SK-N-DZ (cell line): ENCODE measurements around the gene PRKCB.

Experiments used
- DNase-seq: peaks from one replicate; pipeline ENCODE4 v3.0.0-alpha.2; 2015; ENCODE audit warnings: low spot score

PRKCB gene

GRCh38 chr16:23865853-23866252 lies 30.1 kb downstream of the PRKCB start:
- DNase-seq = no peak

DNA sequence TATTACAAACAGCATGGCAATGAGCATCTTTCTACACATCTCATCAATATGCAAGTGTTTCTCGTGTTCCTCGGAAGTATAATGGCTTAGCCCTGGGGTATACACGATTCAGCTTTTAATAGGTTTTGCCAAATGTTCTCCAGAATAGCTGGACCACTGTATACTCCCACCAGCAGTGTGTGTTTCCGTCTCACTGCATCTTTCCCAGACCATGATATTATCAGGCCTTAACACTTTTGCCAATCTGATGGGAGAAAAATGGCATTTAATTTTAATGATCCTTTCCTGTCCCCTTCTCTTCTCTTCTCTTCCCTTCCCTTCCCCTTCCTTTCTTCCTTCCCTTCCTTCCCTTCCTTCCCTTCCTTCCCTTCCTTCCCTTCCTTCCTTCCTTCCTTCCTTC lies 30.8 kb downstream of the PRKCB start:
- DNase-seq = no peak

DNA sequence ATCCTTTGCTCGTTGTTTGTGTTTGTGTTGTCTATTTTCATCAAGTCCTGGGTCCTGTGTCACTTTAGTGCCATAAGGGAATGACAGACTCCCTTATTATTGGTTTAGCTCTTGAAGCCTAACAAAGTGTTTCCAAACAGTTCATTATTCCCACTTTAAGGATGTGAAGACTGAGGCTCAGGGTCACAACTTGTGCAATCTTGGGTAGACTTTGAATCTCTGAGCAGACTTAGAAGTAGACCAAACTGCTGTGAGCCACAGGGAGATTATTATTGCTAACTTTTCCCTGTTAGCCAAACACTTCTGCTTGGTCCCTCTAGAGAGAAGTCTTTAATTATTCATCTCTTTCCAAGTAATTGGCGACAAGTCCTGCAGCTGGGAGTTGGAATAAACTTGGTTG lies 31.8 kb downstream of the PRKCB start:
- DNase-seq = no peak

DNA sequence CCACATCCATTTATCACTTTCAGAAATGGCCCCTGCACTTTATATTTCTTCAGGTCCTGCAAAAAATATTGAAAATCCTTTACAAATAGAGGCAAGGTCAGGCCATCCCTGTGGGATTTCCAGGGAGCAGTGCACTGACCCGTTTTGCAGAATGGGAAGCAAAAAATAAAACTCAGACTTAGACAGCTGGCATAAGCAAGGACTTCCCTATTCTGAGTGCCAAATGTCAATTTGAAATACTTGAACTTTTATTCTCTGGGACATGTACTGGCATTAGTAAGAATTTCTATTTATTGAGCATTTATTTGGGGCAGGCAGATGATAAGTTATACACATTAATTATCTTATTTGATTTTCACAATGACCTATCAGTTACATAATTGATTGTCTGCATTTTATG lies 32.4 kb downstream of the PRKCB start:
- DNase-seq = no peak

- no peak for DNase-seq
Observed at GRCh38 chr16:23869052-23869451, 33.3 kb downstream of the PRKCB start.

DNA sequence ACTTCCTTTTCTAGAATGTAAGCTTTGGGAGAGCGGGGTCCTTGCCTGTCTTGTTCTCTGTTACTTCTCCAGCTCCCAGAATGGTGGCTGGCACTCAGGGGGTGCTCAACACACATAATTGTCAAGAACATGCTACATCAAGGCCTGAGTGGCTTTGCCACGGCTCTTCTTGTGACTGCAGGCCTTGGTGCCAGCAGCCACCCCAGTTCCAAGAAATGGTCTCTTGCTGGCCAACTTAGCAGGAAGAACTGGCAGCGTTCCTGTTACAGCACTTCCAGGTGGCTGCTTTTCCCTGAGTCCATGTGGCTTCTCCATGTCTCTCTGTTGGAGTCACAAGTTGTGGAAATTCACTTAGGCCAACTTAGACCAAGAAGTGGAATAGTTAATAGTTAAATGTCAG lies 36.1 kb downstream of the PRKCB start:
- DNase-seq = no peak

DNA sequence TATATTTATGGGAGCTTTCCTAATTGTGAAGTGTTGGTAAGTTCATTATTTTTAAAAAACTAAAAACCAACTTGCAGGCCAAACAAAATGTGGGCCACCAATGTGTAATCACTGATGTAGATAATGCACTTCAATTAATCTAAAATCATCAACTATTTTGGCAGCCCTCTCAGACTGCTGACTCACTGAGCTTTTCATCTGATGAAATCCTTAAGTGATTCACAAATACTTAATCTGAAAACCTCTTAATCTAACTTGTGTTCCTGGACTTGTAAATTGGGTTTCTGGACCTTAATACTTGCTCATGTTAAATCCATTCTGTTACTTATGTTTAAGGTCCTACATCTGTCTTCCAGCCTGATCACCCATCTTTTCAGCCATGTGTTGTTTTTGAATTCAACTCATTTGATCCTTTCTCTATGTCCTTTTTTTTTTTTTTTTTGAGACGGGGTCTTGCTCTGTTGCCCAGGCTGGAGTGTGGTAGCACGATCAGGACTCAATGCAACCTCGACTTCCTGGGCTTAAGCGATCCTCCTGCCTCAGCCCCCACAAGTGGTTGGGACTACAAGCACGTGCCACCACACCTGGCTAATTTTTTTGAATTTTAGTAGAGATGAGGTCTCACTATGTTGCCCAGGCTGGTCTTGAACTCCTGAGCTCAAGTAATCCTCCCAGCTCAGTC lies 39.0 kb downstream of the PRKCB start:
- no peak for DNase-seq

DNA sequence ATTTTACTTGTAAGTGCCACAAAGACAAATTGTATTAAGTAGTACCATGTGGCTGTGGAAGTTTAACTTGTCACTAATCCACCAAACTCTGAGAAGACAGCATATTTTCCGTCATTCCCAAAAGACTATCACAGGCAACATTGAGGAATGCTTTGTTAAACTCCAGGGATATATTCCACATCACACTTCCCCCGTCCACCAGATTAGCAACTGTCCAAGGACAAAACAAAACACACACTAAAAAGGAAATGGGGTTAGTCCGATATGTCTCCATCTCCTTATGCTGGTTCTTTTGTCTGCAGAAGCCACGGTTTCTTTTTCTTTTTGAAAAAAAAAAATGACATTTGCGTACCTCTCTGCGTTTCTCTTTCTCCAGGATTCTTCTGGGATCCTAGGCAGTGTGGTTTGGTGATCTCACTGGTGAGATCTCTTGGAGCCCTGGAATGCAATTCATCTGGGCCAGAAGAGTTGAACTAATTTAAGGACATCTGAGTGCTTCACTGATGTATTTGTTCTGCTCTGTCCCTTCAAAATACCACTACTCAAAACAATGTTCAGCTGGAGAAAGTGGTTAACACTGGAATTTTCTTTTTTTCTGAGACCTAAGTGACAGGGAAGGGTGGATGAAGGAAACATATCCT lies 40.6 kb downstream of the PRKCB start:
- no peak for DNase-seq

DNA sequence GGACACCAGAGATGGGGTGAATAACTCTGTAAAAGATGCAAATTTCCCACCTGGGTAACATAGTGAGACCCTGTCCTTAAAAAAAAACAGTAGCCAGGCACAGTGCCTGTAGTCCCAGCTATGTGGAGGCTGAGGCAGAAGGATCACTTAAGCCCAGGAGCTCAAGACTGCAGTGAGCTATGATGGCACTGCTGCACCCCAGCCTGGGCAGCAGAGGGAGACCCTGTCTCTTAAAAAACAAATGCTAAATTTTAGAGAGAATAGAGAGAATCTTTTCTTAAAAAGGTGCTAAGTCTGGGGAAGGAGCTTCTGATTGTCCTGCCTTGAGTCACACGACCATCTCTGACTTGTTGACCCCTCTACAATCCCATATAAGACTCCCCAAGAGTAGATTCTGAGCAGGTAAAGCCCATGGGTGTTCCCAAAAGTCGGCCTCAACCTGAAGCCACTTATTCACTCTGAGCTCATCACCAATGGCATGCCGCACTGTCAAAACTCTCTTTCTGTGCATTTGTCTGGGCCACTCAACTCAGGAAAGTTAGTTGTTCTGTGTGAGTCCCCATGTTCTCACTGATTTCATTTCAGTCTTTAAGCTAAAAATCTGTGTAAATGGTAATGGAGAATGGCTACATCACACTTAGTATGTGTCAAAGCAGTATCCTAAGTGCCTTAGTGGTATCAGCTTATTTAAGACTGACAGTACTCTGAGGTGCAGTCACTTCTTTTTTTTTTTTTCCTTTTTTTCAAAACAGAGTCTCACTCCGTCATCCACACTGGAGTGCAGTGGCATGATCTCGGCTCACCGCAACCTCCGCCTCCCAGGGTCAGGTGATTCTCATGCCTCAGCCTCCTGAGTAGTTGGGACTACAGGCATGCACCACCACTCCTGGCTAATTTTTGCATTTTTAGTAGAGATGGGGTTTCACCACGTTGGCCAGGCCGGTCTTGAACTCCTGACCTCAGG lies 41.6 kb downstream of the PRKCB start:
- DNase-seq = no peak

DNA sequence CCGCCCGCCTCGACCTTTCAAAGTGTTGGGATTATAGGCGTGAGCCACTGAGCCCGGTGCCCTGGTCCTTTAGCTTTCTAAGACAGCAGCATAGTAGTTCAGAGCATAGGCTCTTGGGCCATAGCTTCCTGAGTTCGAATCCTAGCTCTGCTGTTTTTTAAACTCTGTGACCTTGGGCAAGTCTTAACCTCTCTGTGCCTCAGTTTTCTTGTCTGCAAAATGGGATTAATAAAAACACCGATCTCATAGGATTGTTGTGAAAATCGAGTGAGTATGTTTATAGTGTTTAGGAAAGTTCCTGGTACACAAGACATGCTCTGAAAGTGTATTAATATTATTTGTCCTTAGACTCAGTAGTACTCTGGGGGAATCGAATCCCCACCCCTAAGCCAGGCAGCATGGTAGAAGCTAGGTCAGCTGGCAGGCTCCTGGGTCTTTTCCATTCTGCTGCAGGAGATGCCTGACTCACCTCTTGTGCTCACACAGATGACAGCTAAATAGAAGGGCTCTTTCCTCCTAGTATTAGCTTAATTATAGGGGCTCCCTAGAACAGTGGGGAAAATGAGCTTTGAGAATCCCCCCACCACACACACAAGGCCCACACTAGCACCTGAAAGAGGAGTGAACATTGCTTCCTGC lies 44.1 kb downstream of the PRKCB start:
- DNase-seq = no peak

DNA sequence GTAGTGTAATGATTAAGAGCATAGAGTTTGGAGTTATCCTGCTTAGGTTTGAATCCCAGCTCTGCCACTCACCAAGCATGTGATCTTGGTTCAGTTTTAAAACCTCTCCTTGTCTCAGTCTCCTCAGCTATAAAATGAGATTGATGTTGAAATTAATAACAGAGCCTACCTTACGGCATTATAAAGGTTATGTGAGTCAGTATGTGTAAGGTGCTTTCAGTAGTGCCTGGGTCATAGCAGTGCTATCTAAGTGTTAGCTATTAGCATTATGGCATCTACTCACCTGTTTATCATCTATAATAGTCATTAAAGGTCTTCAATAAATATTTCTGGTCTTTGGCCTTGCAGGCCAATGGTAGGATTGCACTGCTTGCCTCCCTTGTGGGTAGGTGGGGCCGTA lies 53.4 kb downstream of the PRKCB start:
- no peak for DNase-seq

- no peak for DNase-seq
Observed at GRCh38 chr16:23893986-23894385, 58.2 kb downstream of the PRKCB start.

GRCh38 chr16:23895052-23895451 lies 59.3 kb downstream of the PRKCB start:
- no peak for DNase-seq

DNA sequence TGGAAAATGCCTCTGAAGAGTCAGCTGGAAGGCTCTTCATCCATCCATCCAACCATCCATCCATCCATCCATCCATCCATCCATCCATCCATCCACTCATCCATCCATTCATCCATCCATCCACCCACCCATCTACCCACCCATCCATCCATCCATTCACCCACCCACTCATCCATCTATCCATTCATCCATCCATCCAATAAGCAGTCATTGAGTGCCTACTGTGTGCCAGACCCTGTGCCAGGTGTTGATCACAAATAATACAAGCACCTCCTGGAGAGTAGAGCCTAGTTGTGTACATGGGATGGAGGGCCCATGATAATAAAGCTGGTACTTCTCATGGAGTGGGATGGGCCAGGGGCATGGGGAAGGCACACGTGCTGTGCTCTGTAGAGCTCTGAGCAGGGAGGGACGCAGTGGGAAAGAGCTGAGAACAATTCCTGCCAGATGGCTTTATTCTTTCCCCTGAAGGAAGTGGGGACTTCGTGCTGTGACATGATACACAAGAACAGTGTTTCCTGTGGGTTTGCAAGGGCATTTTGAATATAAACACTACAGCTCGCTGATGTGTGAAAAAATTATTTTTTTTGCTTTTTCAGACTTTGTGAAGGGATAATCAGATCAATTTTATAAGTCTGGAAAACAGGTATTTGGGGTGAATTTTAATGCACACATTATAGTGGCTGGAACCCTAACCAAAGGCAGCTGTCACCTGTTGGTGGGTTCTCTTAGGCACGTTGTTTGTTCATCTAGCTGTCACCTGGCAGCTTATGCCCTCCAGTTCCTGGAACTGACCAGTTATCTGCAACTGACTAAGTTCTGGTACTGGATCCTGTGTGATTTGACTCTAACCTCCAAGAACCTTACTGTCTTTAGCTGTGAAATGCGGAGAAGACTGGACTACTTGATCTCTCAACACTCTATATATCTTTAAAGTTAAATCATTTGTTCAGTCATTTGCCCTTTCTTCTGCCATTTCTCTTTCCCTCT lies 61.3 kb downstream of the PRKCB start:
- no peak for DNase-seq

- DNase-seq = no peak
Observed at GRCh38 chr16:23898682-23899430, 63.1 kb downstream of the PRKCB start.

DNA sequence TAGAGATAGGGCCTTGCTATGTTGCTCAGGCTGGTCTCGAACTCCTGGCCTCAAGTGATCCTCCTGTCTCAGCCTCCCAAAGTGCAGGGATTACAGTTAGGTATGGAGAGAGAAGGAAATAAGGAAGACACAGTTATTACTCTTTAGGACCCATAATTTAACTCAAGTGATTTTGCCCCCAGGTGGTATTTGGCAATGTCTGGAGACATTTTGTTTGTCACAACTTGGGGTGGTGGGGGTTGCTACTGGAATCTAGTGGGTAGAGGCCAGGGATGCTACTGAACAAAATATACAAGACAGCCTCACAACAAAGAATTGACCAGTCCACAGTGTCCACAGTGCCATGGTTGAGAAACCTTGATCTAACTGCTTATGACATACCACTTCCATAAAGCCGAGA lies 64.1 kb downstream of the PRKCB start:
- no peak for DNase-seq

DNA sequence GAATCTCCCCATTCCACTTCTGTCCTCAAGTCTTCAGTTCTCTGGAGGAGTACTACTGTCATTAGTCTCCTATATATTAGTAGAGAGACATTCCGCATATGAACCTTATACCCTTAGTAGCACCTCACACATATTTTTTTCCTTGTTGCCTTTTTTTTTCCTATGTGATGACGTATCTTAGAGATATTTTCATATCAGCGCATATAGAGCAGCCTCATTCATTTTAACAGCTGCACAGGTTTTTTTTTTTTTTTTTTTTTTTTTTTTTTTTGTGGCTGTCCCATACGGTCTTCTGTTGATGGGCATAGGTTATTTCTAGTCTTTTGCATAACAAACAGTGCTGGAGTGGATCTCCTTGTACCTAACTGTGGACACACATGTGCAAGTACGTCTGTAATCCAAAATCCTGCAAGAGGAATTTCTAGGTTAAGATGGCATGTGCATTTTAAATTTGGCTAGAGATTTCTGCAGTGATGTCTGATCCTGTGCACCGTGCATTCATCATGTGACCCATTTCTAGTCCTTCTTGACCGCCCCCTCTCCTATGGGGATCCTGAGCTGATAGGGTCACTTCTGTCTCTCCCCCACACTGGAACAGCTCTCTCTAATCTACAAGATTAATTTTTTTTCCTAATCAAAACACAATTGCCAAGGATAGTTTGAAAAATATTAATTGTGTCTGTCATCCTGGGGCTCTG lies 64.8 kb downstream of the PRKCB start:
- DNase-seq = no peak

DNA sequence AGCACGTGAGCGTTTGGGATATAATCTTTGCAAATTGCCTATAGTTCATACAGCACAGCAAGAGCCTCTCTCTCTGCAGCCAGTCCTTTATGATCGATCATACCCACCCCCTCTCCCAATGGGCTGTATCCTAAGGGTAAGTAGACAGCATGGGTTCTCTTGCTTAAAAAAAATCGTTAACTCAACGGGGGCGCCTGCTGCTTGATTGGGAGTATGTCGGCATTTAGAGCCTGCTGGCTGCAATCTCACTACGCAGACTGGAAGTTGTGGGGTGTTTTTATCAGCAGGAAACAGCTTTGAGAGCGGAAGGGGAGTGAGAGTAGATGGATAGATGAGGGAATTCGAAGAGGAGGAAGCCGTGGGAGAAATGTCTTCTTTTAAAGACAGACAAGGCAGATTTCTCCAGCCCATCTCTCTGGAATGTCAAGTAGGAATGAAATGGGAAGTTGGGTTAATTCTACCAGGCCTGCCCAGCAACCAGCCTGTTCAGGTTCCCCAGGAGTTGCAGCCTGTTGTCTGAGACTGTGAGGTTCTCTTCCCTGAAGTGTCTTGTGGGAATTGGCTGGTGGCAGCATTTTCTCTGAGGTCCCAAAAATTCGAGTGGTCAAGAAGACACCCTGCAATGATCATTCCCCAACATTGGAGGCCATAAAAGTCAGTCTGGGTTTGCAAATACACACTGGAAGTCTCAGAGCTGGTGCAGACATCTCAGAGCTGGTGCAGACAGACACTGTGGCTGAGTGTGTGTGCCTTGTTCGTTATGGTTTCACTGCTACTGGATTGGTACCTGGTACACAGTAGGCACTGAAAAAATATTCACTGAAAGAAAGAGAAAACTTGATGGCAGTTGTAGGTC lies 65.6 kb downstream of the PRKCB start:
- no peak for DNase-seq
